NCI-H1417 (cell line): ENCODE data around the gene RAB15.
"Not testable (repeated sequence)": the region's sequence is repeated elsewhere in the genome, so short reads cannot be mapped to it uniquely, and the experiment has no call there.

ENCODE experiments used
- DNase-seq, 3 experiments: peaks; one replicate each; lab custom pipeline; 2025; lab: John Stamatoyannopoulos, UW

Gene RAB15

DNA sequence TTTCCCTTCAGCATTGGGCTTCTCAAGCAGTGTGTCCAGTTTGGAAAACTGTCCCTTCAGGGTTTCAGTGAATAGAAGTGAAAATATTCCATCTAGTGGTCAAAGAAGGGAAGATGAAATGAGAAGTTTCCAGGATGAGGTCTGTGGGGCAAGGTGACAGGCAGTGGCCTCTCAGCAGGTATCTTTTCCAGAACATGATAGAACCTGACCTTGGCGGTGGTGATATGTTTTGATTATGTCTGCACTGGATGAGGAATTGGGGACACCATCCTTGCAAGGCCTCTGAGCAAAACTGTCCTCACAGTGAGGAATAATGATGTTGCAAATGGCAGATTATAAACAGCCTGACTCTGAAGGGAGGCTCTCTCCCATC is 34.3 kb downstream of the RAB15 start:
- DNase-seq, result peak in 1 of 3 experiments; percentile 3

GRCh38 chr14:64937171-64937820 is 34.8 kb downstream of the RAB15 start:
- DNase-seq, result peak in 1 of 3 experiments; percentile 3

GRCh38 chr14:64935508-64935907 is 36.6 kb downstream of the RAB15 start:
- DNase-seq, result no peak

DNA sequence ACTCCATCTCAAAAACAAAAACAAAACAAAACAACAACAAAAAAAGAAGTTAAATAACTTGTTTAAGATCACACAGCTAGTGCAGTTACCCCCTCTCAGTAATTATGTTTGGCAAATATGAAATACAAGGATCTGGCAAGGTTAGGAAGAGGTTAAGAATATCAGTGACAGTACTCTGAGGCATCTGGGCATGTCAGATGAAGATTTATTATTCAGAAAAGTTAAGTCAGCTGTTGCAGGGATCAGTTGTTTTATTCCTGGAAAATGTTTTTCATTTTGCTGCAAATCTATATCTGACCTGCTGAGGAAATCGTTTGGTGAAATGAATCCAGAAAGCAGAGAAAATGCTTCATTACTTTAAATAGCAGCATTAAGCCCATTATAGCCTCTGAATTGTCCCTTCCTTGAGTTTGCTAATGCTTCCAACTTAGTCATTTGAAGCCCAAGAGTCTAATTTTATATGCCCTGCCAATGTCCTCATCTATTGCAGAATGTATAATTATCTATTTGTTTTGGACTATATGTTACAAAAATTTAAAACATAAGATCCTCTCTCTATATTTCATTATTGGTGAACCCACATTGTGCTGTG is 37.7 kb downstream of the RAB15 start:
- no peak for DNase-seq

- DNase-seq, result no peak
These were observed 39.9 kb downstream of the RAB15 start for GRCh38 chr14:64932231-64932630.

- DNase-seq, result no peak
These were observed 41.0 kb downstream of the RAB15 start for GRCh38 chr14:64931123-64931522.

- DNase-seq, result no peak
These were observed 41.9 kb downstream of the RAB15 start for GRCh38 chr14:64930085-64930843.

DNA sequence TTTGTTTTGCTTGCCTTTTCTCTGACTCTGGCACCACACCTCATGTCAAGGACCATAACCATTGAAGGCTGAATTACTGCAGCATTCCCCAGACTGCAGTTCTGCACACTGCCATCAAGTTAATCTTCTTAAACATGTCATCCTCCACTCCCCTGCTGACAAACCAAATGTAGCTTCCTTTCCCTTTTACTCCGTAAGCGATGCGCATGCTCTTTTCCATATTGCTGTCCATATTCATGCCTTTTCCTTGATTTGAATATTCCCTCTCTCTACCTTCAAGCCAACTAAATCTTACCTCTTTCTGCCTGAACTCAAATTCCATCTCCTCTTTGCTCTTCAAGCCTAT is 43.1 kb downstream of the RAB15 start:
- no peak for DNase-seq

GRCh38 chr14:64928239-64929013 is 43.7 kb downstream of the RAB15 start:
- no peak for DNase-seq

GRCh38 chr14:64927031-64927430 is 45.1 kb downstream of the RAB15 start:
- no peak for DNase-seq

GRCh38 chr14:64926398-64926995 is 45.6 kb downstream of the RAB15 start:
- no peak for DNase-seq

- DNase-seq, result no peak
These were observed 49.1 kb downstream of the RAB15 start for GRCh38 chr14:64923015-64923414.

- no peak for DNase-seq
These were observed 51.7 kb downstream of the RAB15 start for GRCh38 chr14:64920465-64920864.

GRCh38 chr14:64919618-64920017 is 52.5 kb downstream of the RAB15 start:
- DNase-seq, result no peak

GRCh38 chr14:64919215-64919614 is 52.9 kb downstream of the RAB15 start:
- no peak for DNase-seq

DNA sequence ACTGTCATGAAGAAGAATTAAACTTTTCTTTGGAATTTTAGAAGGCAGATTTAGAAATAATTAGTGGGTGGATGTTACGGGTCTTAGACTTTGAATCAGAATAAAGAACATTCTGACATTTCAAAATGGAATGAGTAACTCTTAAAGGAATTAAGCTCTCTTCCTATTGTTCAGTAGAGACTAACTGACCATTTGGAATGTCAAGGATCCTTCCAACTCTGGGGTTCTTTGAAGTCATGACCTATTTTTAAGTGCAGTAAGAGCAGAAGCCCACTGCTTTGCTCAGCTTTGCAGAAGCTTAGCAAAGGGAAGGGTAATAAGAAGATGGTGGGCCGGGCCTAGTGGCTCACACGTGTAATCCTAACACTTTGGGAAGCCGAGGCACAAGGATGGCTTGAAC is 53.9 kb downstream of the RAB15 start:
- DNase-seq, result no peak

- DNase-seq, result no peak
These were observed 56.3 kb downstream of the RAB15 start for GRCh38 chr14:64915797-64916196.

DNA sequence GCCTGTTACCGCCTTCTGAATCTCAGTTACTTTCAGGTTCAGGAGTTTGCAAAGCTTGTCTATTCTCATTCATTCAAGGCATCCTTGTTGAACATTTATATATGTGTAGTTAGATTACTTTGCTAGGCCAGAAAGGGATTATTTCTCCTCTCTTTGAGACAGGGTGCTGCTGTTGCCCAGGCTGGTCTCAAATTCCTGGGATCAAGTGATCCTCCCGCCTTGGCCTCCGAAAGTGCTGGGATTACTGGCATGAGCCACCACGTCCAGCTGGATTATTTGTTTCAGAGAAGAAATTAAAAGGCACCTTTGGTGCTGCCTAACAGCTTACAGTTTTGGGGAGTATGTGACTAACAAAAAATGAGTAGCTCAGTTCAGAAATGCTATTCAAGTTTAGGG is 57.1 kb downstream of the RAB15 start:
- DNase-seq, result no peak

DNA sequence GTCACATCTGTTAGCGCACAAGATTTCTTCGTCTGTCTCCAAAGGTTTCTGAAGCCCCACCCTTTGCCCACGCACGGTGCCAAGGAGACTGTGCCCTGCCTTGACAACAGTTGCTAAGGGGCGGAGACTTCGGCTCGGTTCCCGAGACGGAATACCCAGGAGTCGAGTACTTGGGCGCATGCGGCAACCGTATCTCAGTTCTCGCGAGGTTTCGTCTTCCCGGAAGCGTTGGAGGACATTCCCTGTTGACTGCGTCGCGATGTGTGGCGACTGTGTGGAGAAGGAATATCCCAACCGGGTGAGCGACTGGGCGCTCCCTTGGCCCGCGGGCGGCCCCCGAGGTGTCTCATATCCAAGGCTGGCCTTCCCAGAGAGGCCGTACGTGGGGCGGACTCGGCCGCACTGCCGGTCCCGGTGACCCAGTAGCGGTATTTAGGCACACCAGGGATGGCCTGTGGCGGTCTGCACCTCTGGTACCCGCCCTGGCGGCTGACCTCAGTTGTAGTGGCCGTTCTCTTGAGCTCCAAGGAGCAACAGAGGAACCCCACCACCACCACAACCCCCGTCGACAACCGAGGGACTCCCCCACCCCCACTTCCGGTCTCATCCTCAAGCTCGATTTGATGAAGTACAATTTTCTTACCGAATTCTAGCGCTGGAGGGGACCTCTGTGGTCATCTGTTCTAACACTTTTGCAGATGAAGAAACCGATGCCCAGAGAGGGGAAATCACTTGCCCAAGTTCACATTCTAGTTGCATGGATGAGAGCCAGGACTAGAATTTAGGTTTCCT is 57.7 kb downstream of the RAB15 start, which contains the start of gene CHURC1:
Gene CHURC1 (plus strand): TSS at position 219 of the 792 bp plus-strand sequence. CDS start 41 bp downstream, at position 260.
- peak; percentile 94 to 100 (median 98) for DNase-seq

DNA sequence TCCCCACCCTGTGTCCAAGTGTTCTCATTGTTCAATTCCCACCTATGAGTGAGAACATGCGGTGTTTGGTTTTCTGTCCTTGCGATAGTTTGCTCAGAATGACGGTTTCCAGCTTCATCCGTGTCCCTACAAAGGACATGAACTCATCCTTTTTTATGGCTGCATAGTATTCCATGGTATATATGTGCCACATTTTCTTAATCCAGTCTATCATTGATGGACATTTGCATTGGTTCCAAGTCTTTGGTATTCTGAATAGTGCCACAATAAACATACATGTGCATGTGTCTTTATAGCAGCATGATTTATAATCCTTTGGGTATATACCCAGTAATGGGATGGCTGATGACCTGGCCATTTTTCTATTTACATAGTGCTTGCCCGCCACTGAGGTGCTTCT is 58.7 kb downstream of the RAB15 start:
- not testable (repeated sequence) for DNase-seq

DNA sequence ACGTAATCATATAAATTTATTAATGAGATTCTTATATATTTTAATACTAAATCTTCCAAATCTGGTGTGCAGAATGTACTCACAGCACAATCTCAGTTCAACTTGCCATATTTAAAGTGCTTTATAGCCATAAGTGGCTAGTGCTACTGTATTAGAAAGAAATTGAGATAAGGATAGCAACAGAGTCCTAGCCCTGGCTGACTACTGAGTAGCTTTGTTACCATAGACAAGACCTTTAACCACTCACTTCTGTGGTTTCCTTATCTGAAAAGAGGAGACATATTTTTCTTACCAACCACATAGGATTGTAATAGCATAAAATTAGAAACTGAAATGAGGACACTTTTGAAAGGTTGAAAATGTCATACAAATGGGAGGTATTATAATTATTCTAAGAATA is 59.9 kb downstream of the RAB15 start:
- no peak for DNase-seq
